Kidney epithelial cell (primary cell): ENCODE data around the gene FLT4. TPM values are rescaled to one million over a fixed set of nuclear protein-coding genes. Genes with fewer than 3 reads are reported as not detected.

ENCODE experiments used
- DNase-seq: peaks from one replicate; pipeline ENCODE4 v3.0.0-alpha.2; 2010; ENCODE audit warnings: low read depth
- H3K27me3 ChIP-seq: 2 replicates; pipeline ENCODE4 v1.6.0; 2011; ENCODE audit warnings: low read length; ENCODE audit not compliant: control insufficient read depth, insufficient read depth
- H3K36me3 ChIP-seq: 2 replicates; pipeline ENCODE4 v1.5.1; 2011; ENCODE audit warnings: low read length; ENCODE audit not compliant: control insufficient read depth, insufficient read depth
- H3K4me3 ChIP-seq: 2 replicates; pipeline ENCODE4 v1.5.1; 2011; ENCODE audit warnings: low read depth, mild to moderate bottlenecking, control low read depth, low read length
- CTCF ChIP-seq: IDR thresholded peaks from 2 replicates; pipeline ENCODE4 v1.5.1; 2011; ENCODE audit warnings: mild to moderate bottlenecking, moderate library complexity, low read length, control low read depth, inconsistent platforms; ENCODE audit not compliant: insufficient read depth, poor library complexity, severe bottlenecking
- total RNA-seq: library from RNA; depleted of rRNA; stranded (reverse); fragments of >200 nt; gene quantifications from 2 replicates; pipeline ENCODE4 v1.2.3, GENCODE V29; 2015

The FLT4 gene
- total RNA-seq, 1 donor from 2014 or later = 1.1 TPM

- TF ChIP-seq CTCF = no peak
- Histone ChIP-seq H3K36me3 (no peaks in the 10 kb centered on the region), H3K27me3 (peaks cover 27% of the 10 kb centered on the region), H3K4me3 (no peak overlapping the region)
- no peak for DNase-seq
Observed at GRCh38 chr5:180618487-180618828, 30.9 kb downstream of the FLT4 start.

- H3K27me3 ChIP-seq = peaks cover 22% of the 10 kb centered on the region
- no peak overlapping the region for H3K4me3 ChIP-seq
- TF ChIP-seq CTCF = no peak
- no peak for DNase-seq
- H3K36me3 ChIP-seq = no peaks in the 10 kb centered on the region
Observed at GRCh38 chr5:180613814-180614188, 35.6 kb downstream of the FLT4 start.

GRCh38 chr5:180613188-180613813 is 36.1 kb downstream of the FLT4 start:
- TF ChIP-seq CTCF = no peak
- Histone ChIP-seq H3K27me3 (peaks cover 19% of the 10 kb centered on the region), H3K36me3 (no peaks in the 10 kb centered on the region), H3K4me3 (no peak overlapping the region)
- no peak for DNase-seq

GRCh38 chr5:180612683-180613082 is 36.7 kb downstream of the FLT4 start:
- no peak for TF ChIP-seq CTCF
- Histone ChIP-seq H3K4me3 (no peak overlapping the region), H3K36me3 (no peaks in the 10 kb centered on the region), H3K27me3 (peaks cover 17% of the 10 kb centered on the region)
- no peak for DNase-seq

- H3K36me3 ChIP-seq = no peaks in the 10 kb centered on the region
- no peak for TF ChIP-seq CTCF
- DNase-seq = no peak
- H3K27me3 ChIP-seq = peaks cover 17% of the 10 kb centered on the region
- no peak overlapping the region for H3K4me3 ChIP-seq
Observed at GRCh38 chr5:180611140-180611850, 38.1 kb downstream of the FLT4 start.
